Astrocyte (in vitro differentiated cells and primary cell): ENCODE data around the gene CSNK2B. TPM values are rescaled to one million over a fixed set of nuclear protein-coding genes. Genes with fewer than 3 reads are reported as not detected.

Experiments
- DNase-seq: peaks from one replicate; pipeline ENCODE4 v3.0.0-alpha.2; 2010; ENCODE audit warnings: low read depth
- FAIRE-seq: peaks from 2 replicates; lab custom pipeline; 2011; peaks lifted over from hg19 to GRCh38; lab: Jason Lieb, UNC
- H2AFZ ChIP-seq: 2 replicates; pipeline ENCODE4 v1.6.0; 2012; ENCODE audit warnings: low read depth, low read length, inconsistent platforms
- H3K27ac ChIP-seq: 2 replicates; pipeline ENCODE4 v1.5.1; 2011; ENCODE audit warnings: low read depth, low read length, inconsistent platforms
- H3K27me3 ChIP-seq: 2 replicates; pipeline ENCODE4 v1.6.0; 2011; ENCODE audit warnings: low read length, inconsistent platforms; ENCODE audit not compliant: insufficient read depth
- H3K36me3 ChIP-seq: 2 replicates; pipeline ENCODE4 v1.5.1; 2011; ENCODE audit warnings: low read length, inconsistent platforms; ENCODE audit not compliant: insufficient read depth
- H3K4me1 ChIP-seq: 2 replicates; pipeline ENCODE4 v1.5.1; 2011; ENCODE audit warnings: low read length, inconsistent platforms; ENCODE audit not compliant: insufficient read depth
- H3K4me2 ChIP-seq: 2 replicates; pipeline ENCODE4 v1.6.0; 2012; ENCODE audit warnings: low read length, inconsistent platforms
- H3K4me3 ChIP-seq: 2 replicates; pipeline ENCODE4 v1.5.1; 2011; ENCODE audit warnings: low read depth, mild to moderate bottlenecking, low read length, inconsistent platforms; ENCODE audit not compliant: insufficient read depth
- H3K79me2 ChIP-seq: 2 replicates; pipeline ENCODE4 v1.6.0; 2012; ENCODE audit warnings: mild to moderate bottlenecking, low read length, inconsistent platforms; ENCODE audit not compliant: insufficient read depth
- H3K9ac ChIP-seq: 2 replicates; pipeline ENCODE4 v1.6.0; 2012; ENCODE audit warnings: mild to moderate bottlenecking, low read length, inconsistent platforms
- H3K9me3 ChIP-seq: 2 replicates; pipeline ENCODE4 v1.5.1; 2012; ENCODE audit warnings: low read depth, mild to moderate bottlenecking, low read length, inconsistent platforms; ENCODE audit not compliant: insufficient read depth
- H4K20me1 ChIP-seq: 2 replicates; pipeline ENCODE4 v1.6.0; 2012; ENCODE audit warnings: low read length, inconsistent platforms; ENCODE audit not compliant: insufficient read depth
- H3K27ac Mint-ChIP-seq: one replicate; pipeline ENCODE4 v1.8.0; 2021; ENCODE audit warnings: mild to moderate bottlenecking, mixed read lengths; ENCODE audit not compliant: unreplicated experiment
- H3K27me3 Mint-ChIP-seq: one replicate; pipeline ENCODE4 v1.8.0; 2021; ENCODE audit warnings: low read depth, mixed read lengths; ENCODE audit not compliant: unreplicated experiment
- H3K36me3 Mint-ChIP-seq: one replicate; pipeline ENCODE4 v1.8.0; 2021; ENCODE audit warnings: low read depth, mixed read lengths; ENCODE audit not compliant: unreplicated experiment
- H3K4me1 Mint-ChIP-seq: one replicate; pipeline ENCODE4 v1.8.0; 2021; ENCODE audit warnings: low read depth, mixed read lengths; ENCODE audit not compliant: unreplicated experiment
- H3K4me3 Mint-ChIP-seq: one replicate; pipeline ENCODE4 v1.8.0; 2021; ENCODE audit warnings: mild to moderate bottlenecking, moderate library complexity, mixed read lengths; ENCODE audit not compliant: unreplicated experiment
- H3K9me3 Mint-ChIP-seq: one replicate; pipeline ENCODE4 v1.8.0; 2021; ENCODE audit warnings: mild to moderate bottlenecking, mixed read lengths; ENCODE audit not compliant: unreplicated experiment
- EZH2 ChIP-seq: IDR thresholded peaks from 2 replicates; pipeline ENCODE4 v1.6.1; 2012; ENCODE audit warnings: mild to moderate bottlenecking, low read length, inconsistent platforms; ENCODE audit not compliant: insufficient read depth
- total RNA-seq: library from RNA; stranded (reverse); gene quantifications from 2 replicates; pipeline ENCODE4 v1.2.1, GENCODE V29; 2021
- TF ChIP-seq, protein P1 (sequence below): IDR thresholded peaks from 2 replicates; pipeline ENCODE4 v1.5.1; 2011; ENCODE audit warnings: low read depth, mild to moderate bottlenecking, inconsistent platforms, low read length, moderate library complexity; ENCODE audit not compliant: insufficient read depth

Gene CSNK2B
- total RNA-seq, 1 donor from 2014 or later: 208 TPM

DNA sequence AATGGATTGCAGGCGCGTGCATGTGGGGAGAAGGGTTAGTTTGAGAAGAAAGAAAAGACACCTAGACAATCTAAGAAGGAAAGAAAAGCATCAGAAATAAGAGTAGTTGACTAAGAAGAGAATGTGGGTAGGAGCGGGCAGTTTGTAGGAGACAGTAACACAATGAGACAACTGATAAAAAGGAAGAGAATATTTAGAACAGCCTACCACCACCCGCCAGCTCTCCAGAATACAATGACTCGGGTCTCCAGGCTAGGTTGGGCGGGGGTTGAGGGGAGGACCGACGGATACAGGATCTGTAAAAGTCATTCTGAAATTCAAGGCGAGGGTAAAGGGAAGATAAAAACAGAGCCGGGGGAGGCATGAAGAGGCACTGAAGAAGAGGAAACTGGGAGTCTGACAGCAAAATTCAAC, 36.5 kb downstream of the CSNK2B start:
- Histone ChIP-seq H3K9me3 (no peaks in the 10 kb centered on the region), H3K27me3 (no peaks in the 10 kb centered on the region), H3K4me3 (peak overlapping the region; percentile 89), H3K9ac (peak overlapping the region; percentile 89), H3K79me2 (peaks cover 38% of the 10 kb centered on the region), H2AFZ (peak overlapping the region; percentile 82), H4K20me1 (peaks cover 28% of the 10 kb centered on the region), H3K27ac (peak overlapping the region; percentile 93), H3K36me3 (peaks cover 5% of the 10 kb centered on the region), H3K4me2 (peak overlapping the region; percentile 92), H3K4me1 (peaks cover 18% of the 10 kb centered on the region)
- TF ChIP-seq, protein P1, sequence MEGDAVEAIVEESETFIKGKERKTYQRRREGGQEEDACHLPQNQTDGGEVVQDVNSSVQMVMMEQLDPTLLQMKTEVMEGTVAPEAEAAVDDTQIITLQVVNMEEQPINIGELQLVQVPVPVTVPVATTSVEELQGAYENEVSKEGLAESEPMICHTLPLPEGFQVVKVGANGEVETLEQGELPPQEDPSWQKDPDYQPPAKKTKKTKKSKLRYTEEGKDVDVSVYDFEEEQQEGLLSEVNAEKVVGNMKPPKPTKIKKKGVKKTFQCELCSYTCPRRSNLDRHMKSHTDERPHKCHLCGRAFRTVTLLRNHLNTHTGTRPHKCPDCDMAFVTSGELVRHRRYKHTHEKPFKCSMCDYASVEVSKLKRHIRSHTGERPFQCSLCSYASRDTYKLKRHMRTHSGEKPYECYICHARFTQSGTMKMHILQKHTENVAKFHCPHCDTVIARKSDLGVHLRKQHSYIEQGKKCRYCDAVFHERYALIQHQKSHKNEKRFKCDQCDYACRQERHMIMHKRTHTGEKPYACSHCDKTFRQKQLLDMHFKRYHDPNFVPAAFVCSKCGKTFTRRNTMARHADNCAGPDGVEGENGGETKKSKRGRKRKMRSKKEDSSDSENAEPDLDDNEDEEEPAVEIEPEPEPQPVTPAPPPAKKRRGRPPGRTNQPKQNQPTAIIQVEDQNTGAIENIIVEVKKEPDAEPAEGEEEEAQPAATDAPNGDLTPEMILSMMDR: no peak
- no peak for TF ChIP-seq EZH2
- H3K9me3 Mint-ChIP-seq: no peaks in the 10 kb centered on the region
- H3K27me3 Mint-ChIP-seq: peaks cover 4% of the 10 kb centered on the region
- H3K27ac Mint-ChIP-seq: peak overlapping the region; percentile 92
- H3K36me3 Mint-ChIP-seq: peaks cover 4% of the 10 kb centered on the region
- FAIRE-seq (no peak), DNase-seq (peak; percentile 4)
- H3K4me1 Mint-ChIP-seq: peaks cover 16% of the 10 kb centered on the region
- H3K4me3 Mint-ChIP-seq: peak overlapping the region; percentile 99

DNA sequence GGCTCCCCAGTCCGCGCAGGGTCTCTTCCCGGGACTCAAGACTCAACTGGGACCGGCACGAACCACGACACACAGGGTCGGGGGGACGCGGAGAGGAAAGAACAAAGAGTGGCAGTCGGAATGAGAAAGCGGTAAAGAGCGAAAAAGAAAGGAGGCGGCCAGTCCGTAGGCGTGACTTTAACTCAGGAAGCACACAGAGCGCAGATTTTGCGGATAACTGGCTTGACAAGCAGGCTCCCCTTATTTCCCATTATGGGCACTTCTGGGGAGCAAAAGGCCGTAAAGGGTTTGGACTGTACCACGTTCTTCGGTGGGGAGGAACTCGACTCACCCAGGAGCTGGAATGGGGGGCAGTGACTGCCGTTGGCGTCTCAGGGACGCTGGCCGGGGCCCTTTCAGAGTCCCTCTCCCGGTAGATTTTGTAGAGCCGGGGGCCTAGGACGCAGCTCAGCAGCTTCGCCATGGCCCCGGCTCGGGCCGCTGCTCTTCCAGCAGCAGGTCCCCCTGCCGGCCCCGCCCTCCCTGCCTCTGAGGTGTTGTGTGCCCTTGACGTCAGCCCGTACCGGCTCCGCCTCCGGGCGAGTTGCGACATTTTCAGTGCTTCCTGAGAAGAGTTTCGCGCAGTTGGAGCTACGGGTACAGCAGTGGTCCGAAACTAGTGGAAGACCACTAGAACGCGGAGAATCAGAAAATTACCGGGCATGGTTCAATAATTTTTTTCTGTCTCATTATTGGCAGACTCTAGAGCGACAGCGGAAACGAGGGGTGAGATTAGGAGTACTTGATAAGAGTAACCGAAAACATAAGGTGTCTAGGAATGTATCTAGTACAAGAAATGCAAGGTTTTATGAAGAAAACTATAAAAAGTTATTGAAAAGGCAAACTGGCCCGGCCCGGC, 37.2 kb downstream of the CSNK2B start, which contains the start of gene ABHD16A:
Gene ABHD16A (minus strand): TSS at position 506 of the 898 bp plus-strand sequence. CDS start 43 bp downstream, at position 463.
- Mint-ChIP-seq H3K4me3 (peak within 1 kb of the TSS; percentile 99), H3K4me1 (peaks cover 12% of the 10 kb centered on the region), H3K27me3 (peaks cover 4% of the 10 kb centered on the region), H3K9me3 (no peaks in the 10 kb centered on the region), H3K36me3 (peaks cover 2% of the 10 kb centered on the region), H3K27ac (peak within 1 kb of the TSS; percentile 92)
- TF ChIP-seq, protein P1: no peak
- no peak for TF ChIP-seq EZH2
- Histone ChIP-seq H3K9me3 (no peaks in the 10 kb centered on the region), H3K27ac (peak within 1 kb of the TSS; percentile 93), H3K4me3 (peak within 1 kb of the TSS; percentile 89), H3K9ac (peak within 1 kb of the TSS; percentile 89), H4K20me1 (peaks cover 23% of the 10 kb centered on the region), H3K36me3 (peaks cover 5% of the 10 kb centered on the region), H2AFZ (peak within 1 kb of the TSS; percentile 82), H3K4me1 (peaks cover 18% of the 10 kb centered on the region), H3K4me2 (peak within 1 kb of the TSS; percentile 92), H3K27me3 (no peaks in the 10 kb centered on the region), H3K79me2 (peaks cover 36% of the 10 kb centered on the region)
- FAIRE-seq (peak; percentile 73), DNase-seq (peak; percentile 96)
